SU-DHL-6 (cell line): ENCODE data around the gene ING1.
"Not testable (repeated sequence)": the region's sequence is repeated elsewhere in the genome, so short reads cannot be mapped to it uniquely, and the experiment has no call there.

ENCODE experiments used
- H2AFZ ChIP-seq: fragments of 200-600 bp; sonication (generic); 2 replicates; pipeline ENCODE4 v1.6.1; 2014; ENCODE audit warnings: low read depth, mild to moderate bottlenecking, moderate library complexity, mixed read lengths, antibody characterized with exemption, low read length; ENCODE audit not compliant: severe bottlenecking
- H3F3A ChIP-seq: fragments of 200-600 bp; shearing (Covaris generic); 2 replicates; pipeline ENCODE4 v1.6.0; 2016; ENCODE audit warnings: antibody characterized with exemption, mild to moderate bottlenecking; ENCODE audit not compliant: insufficient read depth
- H3K27ac ChIP-seq: fragments of 200-600 bp; sonication (generic); 2 replicates; pipeline ENCODE4 v1.5.1; 2016; ENCODE audit warnings: low read depth, mild to moderate bottlenecking, low read length, moderate library complexity, mixed read lengths
- H3K27me3 ChIP-seq: fragments of 200-600 bp; sonication (generic), shearing (Covaris generic); 2 replicates; pipeline ENCODE4 v1.6.0; 2014; ENCODE audit warnings: mild to moderate bottlenecking, low read length
- H3K36me3 ChIP-seq: fragments of 200-600 bp; sonication (generic); 2 replicates; pipeline ENCODE4 v1.6.1; 2014; ENCODE audit warnings: mild to moderate bottlenecking, low read length, mixed read lengths
- H3K4me2 ChIP-seq: fragments of 300-600, 200-600 bp; shearing (Covaris generic), sonication (generic); 2 replicates; pipeline ENCODE4 v1.6.0; 2014; ENCODE audit warnings: low read length, low read depth, mild to moderate bottlenecking; ENCODE audit not compliant: poor library complexity, severe bottlenecking
- H3K4me3 ChIP-seq: fragments of 200-600 bp; sonication (generic); 2 replicates; pipeline ENCODE4 v1.5.1; 2014; ENCODE audit warnings: antibody characterized with exemption, low read length, mild to moderate bottlenecking, mixed read lengths; ENCODE audit not compliant: insufficient read depth, poor library complexity, severe bottlenecking
- H3K79me2 ChIP-seq: fragments of 200-600 bp; sonication (generic); 2 replicates; pipeline ENCODE4 v1.6.1; 2014; ENCODE audit warnings: mild to moderate bottlenecking, low read length, moderate library complexity; ENCODE audit not compliant: insufficient read depth
- H3K9ac ChIP-seq: fragments of 200-600 bp; sonication (generic); 2 replicates; pipeline ENCODE4 v1.7.0; 2014; ENCODE audit warnings: mild to moderate bottlenecking, low read length
- H3K9me2 ChIP-seq: fragments of 200-600 bp; sonication (generic); replicated peaks from 2 replicates; pipeline ENCODE4 v1.6.1; 2014; ENCODE audit warnings: low read length; ENCODE audit not compliant: insufficient read depth
- H3K9me3 ChIP-seq: fragments of 200-600 bp; sonication (generic); 2 replicates; pipeline ENCODE4 v1.6.1; 2014; ENCODE audit warnings: low read length, mixed read lengths; ENCODE audit not compliant: insufficient read depth
- H4K20me1 ChIP-seq: fragments of 200-600 bp; sonication (generic); 2 replicates; pipeline ENCODE4 v1.6.1; 2014; ENCODE audit warnings: low read depth, mild to moderate bottlenecking, antibody characterized with exemption, low read length, moderate library complexity, mixed read lengths
- EZH2phosphoT487 ChIP-seq: fragments of 200-600 bp; sonication (generic), shearing (Covaris generic); conservative IDR thresholded peaks from 2 replicates; pipeline ENCODE4 v1.6.1; 2018; ENCODE audit warnings: mild to moderate bottlenecking, antibody characterized with exemption, low read length, moderate library complexity, mixed read lengths
- TF ChIP-seq, protein P1 (sequence below): fragments of 200-600 bp; sonication (generic); IDR thresholded peaks from one replicate; pipeline ENCODE4 v1.5.1; 2017; ENCODE audit warnings: antibody characterized with exemption, mild to moderate bottlenecking, low read length, moderate library complexity; ENCODE audit not compliant: insufficient read depth, poor library complexity, severe bottlenecking

Gene ING1

DNA sequence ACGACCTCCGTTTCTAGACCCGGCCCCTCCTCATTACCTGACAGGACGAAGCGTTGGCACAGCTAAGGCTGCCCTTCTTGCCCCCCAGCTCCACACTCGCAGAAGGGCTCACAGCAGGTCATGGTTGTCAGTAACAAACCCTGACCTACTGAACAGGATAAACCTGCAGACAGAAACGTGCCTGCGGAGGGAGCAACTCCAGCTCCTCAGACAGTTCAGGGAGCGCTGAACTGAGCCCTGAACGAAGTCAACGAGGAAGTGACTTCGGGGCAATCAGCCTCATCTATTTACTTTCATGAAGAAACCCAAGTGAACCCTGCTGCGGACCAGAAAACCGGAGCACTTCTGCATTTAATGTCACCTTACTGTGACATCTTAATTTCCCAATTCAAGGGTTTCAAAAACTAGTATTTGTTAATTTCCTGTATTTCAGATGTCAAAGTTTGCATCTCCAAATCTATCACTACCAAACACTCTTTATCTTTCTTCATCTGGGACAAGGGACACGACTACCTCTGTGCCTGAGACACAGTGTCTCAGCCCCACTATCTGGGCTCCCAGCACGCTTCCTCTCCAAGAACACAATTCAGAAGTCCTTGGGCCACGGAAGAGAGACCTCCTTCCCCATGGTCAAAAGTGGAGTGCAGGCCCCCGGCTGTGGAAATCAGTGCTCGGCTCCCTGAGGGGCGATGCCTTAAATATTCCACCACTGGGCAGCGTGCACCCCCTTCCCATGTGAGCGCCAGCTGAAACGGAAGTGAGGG lies 47.8 kb upstream of the ING1 start:
- peaks cover 24% of the 10 kb centered on the region for H3K36me3 ChIP-seq
- no peak overlapping the region for H3K27ac ChIP-seq
- no peaks in the 10 kb centered on the region for H3K27me3 ChIP-seq
- no peak for TF ChIP-seq EZH2phosphoT487
- TF ChIP-seq, protein P1, sequence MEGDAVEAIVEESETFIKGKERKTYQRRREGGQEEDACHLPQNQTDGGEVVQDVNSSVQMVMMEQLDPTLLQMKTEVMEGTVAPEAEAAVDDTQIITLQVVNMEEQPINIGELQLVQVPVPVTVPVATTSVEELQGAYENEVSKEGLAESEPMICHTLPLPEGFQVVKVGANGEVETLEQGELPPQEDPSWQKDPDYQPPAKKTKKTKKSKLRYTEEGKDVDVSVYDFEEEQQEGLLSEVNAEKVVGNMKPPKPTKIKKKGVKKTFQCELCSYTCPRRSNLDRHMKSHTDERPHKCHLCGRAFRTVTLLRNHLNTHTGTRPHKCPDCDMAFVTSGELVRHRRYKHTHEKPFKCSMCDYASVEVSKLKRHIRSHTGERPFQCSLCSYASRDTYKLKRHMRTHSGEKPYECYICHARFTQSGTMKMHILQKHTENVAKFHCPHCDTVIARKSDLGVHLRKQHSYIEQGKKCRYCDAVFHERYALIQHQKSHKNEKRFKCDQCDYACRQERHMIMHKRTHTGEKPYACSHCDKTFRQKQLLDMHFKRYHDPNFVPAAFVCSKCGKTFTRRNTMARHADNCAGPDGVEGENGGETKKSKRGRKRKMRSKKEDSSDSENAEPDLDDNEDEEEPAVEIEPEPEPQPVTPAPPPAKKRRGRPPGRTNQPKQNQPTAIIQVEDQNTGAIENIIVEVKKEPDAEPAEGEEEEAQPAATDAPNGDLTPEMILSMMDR, result no peak
- no peak overlapping the region for H2AFZ ChIP-seq
- no peak overlapping the region for H3K4me3 ChIP-seq
- no peak overlapping the region for H3K9ac ChIP-seq
- H3K4me2 ChIP-seq, result no peak overlapping the region
- no peaks in the 10 kb centered on the region; the same call in 1 of the 2 replicates for H3K79me2 ChIP-seq
- H4K20me1 ChIP-seq, result no peaks in the 10 kb centered on the region
- no peaks in the 10 kb centered on the region for H3F3A ChIP-seq
- H3K9me2 ChIP-seq, result no peaks in the 10 kb centered on the region
- H3K9me3 ChIP-seq, result no peaks in the 10 kb centered on the region

GRCh38 chr13:110666255-110666533 lies 47.3 kb upstream of the ING1 start:
- H3K4me2 ChIP-seq, result no peak overlapping the region
- no peaks in the 10 kb centered on the region; the same call in 1 of the 2 replicates for H3K79me2 ChIP-seq
- no peaks in the 10 kb centered on the region for H3F3A ChIP-seq
- no peak overlapping the region for H2AFZ ChIP-seq
- TF ChIP-seq, protein P1, result no peak
- TF ChIP-seq EZH2phosphoT487, result no peak
- H3K27ac ChIP-seq, result no peak overlapping the region
- no peak overlapping the region for H3K9ac ChIP-seq
- H4K20me1 ChIP-seq, result no peaks in the 10 kb centered on the region
- H3K36me3 ChIP-seq, result peaks cover 24% of the 10 kb centered on the region
- no peak overlapping the region for H3K4me3 ChIP-seq
- H3K9me3 ChIP-seq, result no peaks in the 10 kb centered on the region
- no peaks in the 10 kb centered on the region for H3K27me3 ChIP-seq
- H3K9me2 ChIP-seq, result no peaks in the 10 kb centered on the region

DNA sequence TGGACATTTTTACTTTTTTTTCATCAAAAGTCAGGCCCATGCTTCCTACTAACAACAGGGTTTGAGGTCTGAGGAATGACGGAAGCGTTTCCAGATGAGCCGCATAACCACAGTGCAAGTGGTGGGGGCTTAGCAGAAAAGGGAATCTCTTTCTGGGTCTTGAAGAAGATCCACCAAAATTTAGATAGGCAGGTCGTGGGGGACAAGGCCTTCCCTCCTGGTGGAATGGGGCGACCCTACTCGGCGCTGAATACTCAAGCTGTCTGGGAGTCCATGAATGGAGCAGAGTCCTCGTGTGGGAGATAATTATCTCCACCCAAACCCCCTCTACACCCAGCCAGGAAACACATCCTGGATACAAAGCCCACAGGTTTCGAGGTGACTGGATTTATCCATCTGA lies 44.5 kb upstream of the ING1 start:
- Histone ChIP-seq H3K4me2 (no peak overlapping the region), H4K20me1 (no peaks in the 10 kb centered on the region), H3K27ac (no peak overlapping the region), H3K27me3 (no peaks in the 10 kb centered on the region), H3K79me2 (no peaks in the 10 kb centered on the region; the same call in 1 of the 2 replicates), H3K9ac (no peak overlapping the region), H3K36me3 (peaks cover 10% of the 10 kb centered on the region; the same call in 1 of the 2 replicates), H3F3A (no peaks in the 10 kb centered on the region), H3K9me2 (no peaks in the 10 kb centered on the region), H3K9me3 (no peaks in the 10 kb centered on the region), H2AFZ (no peak overlapping the region), H3K4me3 (no peak overlapping the region)
- TF ChIP-seq EZH2phosphoT487, result no peak
- TF ChIP-seq, protein P1, result no peak

GRCh38 chr13:110669814-110670213 lies 43.7 kb upstream of the ING1 start:
- H4K20me1 ChIP-seq, H3K9me2 ChIP-seq, H3F3A ChIP-seq, H3K9ac ChIP-seq, H2AFZ ChIP-seq, H3K4me3 ChIP-seq, H3K4me2 ChIP-seq, H3K27me3 ChIP-seq, H3K79me2 ChIP-seq, H3K27ac ChIP-seq, H3K9me3 ChIP-seq: not testable (repeated sequence)
- H3K36me3 ChIP-seq, result peaks cover 10% of the 10 kb centered on the region; the same call in 1 of the 2 replicates
